Kidney epithelial cell (primary cell): ENCODE measurements around the gene DNAJC9. TPM values are rescaled to one million over a fixed set of nuclear protein-coding genes. Genes with fewer than 3 reads are reported as not detected.
A peak's percentile ranks its signal among the peaks of the same experiment; 100 is the strongest.

Experiments
- DNase-seq: peaks from one replicate; pipeline ENCODE4 v3.0.0-alpha.2; 2010; ENCODE audit warnings: low read depth
- H3K27me3 ChIP-seq: 2 replicates; pipeline ENCODE4 v1.6.0; 2011; ENCODE audit warnings: low read length; ENCODE audit not compliant: control insufficient read depth, insufficient read depth
- H3K36me3 ChIP-seq: 2 replicates; pipeline ENCODE4 v1.5.1; 2011; ENCODE audit warnings: low read length; ENCODE audit not compliant: control insufficient read depth, insufficient read depth
- H3K4me3 ChIP-seq: 2 replicates; pipeline ENCODE4 v1.5.1; 2011; ENCODE audit warnings: low read depth, mild to moderate bottlenecking, control low read depth, low read length
- total RNA-seq: library from RNA; depleted of rRNA; stranded (reverse); fragments of >200 nt; gene quantifications from 2 replicates; pipeline ENCODE4 v1.2.3, GENCODE V29; 2015
- TF ChIP-seq, protein P1 (sequence below): IDR thresholded peaks from 2 replicates; pipeline ENCODE4 v1.5.1; 2011; ENCODE audit warnings: mild to moderate bottlenecking, moderate library complexity, low read length, control low read depth, inconsistent platforms; ENCODE audit not compliant: insufficient read depth, poor library complexity, severe bottlenecking

The DNAJC9 gene
- total RNA-seq, 1 donor from 2014 or later, result 42.2 TPM

DNA sequence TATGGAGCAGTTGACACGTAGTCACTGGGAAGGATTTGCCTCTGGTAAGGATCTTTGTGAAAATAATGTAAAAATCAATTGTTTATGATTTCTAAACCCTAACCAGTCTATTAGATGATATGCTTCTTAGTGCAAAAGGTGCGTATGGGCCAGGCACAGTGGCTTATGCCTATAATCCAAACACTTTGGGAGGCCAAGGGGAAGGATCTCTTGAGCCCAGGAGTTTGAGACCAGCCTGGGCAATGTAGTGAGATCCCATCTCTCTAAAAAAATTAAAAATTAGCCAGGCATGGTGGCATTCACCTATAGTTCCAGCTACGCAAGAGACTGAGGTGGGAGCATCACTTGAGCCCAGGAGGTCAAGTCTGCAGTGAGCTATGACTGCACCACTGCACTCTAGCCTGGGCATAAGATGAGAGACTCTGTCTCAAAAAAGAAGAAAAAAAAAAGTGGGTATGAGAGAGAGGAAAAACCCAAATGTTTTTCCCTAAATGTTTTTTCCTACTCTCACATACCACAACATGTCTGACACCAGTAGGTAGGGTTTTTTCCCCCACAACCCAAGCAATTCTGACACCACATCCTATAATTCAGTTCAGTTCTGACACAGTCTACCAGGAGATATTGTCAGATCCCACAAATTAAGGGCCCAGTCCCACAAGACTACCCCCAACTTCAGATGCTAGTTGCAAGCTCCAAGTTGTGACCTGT lies 36.5 kb downstream of the DNAJC9 start:
- TF ChIP-seq, protein P1, sequence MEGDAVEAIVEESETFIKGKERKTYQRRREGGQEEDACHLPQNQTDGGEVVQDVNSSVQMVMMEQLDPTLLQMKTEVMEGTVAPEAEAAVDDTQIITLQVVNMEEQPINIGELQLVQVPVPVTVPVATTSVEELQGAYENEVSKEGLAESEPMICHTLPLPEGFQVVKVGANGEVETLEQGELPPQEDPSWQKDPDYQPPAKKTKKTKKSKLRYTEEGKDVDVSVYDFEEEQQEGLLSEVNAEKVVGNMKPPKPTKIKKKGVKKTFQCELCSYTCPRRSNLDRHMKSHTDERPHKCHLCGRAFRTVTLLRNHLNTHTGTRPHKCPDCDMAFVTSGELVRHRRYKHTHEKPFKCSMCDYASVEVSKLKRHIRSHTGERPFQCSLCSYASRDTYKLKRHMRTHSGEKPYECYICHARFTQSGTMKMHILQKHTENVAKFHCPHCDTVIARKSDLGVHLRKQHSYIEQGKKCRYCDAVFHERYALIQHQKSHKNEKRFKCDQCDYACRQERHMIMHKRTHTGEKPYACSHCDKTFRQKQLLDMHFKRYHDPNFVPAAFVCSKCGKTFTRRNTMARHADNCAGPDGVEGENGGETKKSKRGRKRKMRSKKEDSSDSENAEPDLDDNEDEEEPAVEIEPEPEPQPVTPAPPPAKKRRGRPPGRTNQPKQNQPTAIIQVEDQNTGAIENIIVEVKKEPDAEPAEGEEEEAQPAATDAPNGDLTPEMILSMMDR, result no peak
- no peaks in the 10 kb centered on the region for H3K36me3 ChIP-seq
- H3K4me3 ChIP-seq, result no peak overlapping the region
- no peak for DNase-seq
- H3K27me3 ChIP-seq, result no peaks in the 10 kb centered on the region

DNA sequence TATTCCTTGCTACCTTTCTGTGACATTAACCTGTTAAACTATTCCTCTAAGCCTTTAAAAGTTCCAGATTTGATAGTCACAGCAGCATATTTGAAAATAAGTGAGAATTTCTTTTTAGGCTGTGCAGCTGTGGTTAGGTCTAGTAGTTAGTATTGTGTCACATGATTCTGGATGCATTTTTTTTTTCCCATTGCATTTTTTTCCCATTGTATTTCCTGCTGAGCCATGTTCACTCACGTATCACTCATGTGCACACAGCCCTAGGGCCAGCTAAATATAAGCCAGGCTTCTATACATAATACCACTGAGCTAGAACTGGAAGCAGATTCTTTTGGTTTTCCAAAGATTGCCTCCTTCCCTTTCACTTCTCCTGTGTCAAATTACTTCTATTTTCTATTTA lies 37.4 kb downstream of the DNAJC9 start:
- H3K4me3 ChIP-seq, result no peak overlapping the region
- no peaks in the 10 kb centered on the region for H3K27me3 ChIP-seq
- H3K36me3 ChIP-seq, result no peaks in the 10 kb centered on the region
- DNase-seq, result peak; percentile 19
- TF ChIP-seq, protein P1, result no peak

DNA sequence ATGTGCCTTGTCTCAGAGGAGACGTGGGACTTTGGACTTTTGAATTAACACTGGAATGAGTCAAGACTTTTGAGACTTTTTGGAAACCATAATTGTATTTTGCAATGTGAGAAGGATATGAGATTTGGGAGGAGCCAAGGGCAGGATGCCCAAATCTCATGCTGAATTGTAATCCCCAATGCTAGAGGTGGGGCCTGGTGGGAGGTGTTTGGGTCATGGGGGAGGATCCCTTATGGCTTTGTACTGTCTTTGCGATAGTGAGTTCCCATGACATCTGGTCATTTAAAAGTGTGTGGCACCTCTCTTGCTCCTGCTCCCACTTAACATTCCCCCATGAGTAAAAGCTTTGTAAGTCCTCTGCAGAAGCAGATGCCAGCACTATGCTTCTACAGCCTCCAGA lies 39.2 kb downstream of the DNAJC9 start:
- Histone ChIP-seq H3K4me3 (no peak overlapping the region), H3K36me3 (no peaks in the 10 kb centered on the region), H3K27me3 (no peaks in the 10 kb centered on the region)
- no peak for DNase-seq
- TF ChIP-seq, protein P1, result no peak

DNA sequence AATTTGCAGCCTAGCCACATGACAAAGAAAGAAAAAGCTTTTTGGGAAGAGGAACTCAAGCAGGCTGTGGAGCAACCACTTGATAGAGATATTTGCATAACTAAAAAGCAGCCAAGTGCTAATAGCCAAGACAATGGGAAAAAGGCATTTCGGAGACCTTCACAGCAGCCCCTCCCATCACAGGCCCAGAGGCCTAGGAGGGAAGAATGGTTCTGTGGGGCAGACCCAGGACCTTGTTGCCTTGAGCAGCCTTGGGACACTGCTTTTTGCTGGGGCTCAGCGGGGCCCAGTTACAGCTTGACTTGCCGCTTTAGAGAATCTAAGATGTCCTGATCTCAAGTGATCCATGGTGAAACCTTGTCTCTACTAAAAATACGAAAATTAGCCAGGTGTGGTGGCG lies 40.7 kb downstream of the DNAJC9 start:
- TF ChIP-seq, protein P1, result no peak
- H3K4me3 ChIP-seq, result no peak overlapping the region
- DNase-seq, result no peak
- no peaks in the 10 kb centered on the region for H3K27me3 ChIP-seq
- H3K36me3 ChIP-seq, result no peaks in the 10 kb centered on the region

DNA sequence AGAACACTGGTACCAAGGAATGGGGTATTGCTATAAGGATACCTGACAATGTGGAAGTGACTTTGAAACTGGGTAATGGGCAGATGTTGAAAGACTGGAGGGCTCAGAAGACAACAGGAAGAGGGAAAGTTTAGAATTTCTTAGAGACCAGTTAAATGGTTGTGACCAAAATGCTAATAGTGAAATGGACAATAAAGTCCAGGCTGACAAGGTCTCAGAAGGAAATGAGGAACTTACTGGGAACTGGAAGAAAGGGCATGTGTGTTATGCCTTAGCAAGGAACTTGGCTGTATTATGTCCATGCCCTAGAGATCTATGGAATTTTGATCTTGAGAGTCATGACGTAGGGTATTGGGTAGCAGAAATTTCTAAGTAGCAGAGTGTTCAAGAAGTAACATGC lies 41.2 kb downstream of the DNAJC9 start:
- TF ChIP-seq, protein P1, result no peak
- DNase-seq, result no peak
- Histone ChIP-seq H3K36me3 (no peaks in the 10 kb centered on the region), H3K4me3 (no peak overlapping the region), H3K27me3 (no peaks in the 10 kb centered on the region)

DNA sequence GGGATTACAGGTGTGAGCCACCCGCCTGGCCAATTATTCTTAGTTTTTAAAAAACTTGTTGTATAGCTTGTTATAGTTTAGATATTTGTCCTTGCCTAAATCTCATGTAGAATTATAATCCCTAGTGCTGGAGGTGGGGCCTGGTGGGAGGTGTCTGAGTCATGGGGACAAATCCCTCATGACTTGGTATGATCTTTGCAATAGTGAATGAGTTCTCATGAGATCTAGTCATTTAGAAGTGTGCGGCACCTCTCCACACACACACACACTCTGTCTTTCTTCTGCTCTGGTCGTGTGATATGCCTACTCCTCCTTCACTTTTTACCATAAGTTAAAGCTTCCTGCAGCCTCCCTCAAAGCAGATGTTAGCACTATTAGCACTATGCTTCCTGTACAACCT lies 42.0 kb downstream of the DNAJC9 start:
- no peak for DNase-seq
- no peak overlapping the region for H3K4me3 ChIP-seq
- TF ChIP-seq, protein P1, result no peak
- no peaks in the 10 kb centered on the region for H3K27me3 ChIP-seq
- H3K36me3 ChIP-seq, result no peaks in the 10 kb centered on the region
